RWPE1 (cell line): ENCODE results near the gene PAFAH1B2.

Experiments used
- CTCF ChIA-PET: fragments of 350-600 bp; sonication (Branson Sonifier 250); formaldehyde crosslinking; extraction: SDS; loops from one replicate; lab custom pipeline; 2021; lab: Yijun Ruan, JAX
- POLR2A ChIA-PET: fragments of 400-600 bp; formaldehyde crosslinking; extraction: SDS; loops from one replicate; lab custom pipeline; 2020; ENCODE audit warnings: antibody characterized with exemption; ENCODE audit not compliant: low non-redundant PET; lab: Yijun Ruan, JAX
- DNase-seq: peaks from one replicate; pipeline ENCODE4 v3.0.0; 2012; ENCODE audit warnings: low spot score
- H3K27ac ChIP-seq: fragments of 450-650 bp; 2 replicates; pipeline ENCODE4 v1.5.1; 2017
- CTCF ChIP-seq: fragments of 450-650 bp; conservative IDR thresholded peaks from 2 replicates; pipeline ENCODE4 v1.5.1; 2017; ENCODE audit warnings: low read depth, mild to moderate bottlenecking

Gene PAFAH1B2

GRCh38 chr11:117097389-117098268 is 46.5 kb upstream of the PAFAH1B2 start:
- POLR2A ChIA-PET, result interaction anchor here (0.6 kb wide), 1 partner anchor 81 kb away, joined by 3 read pairs; no protein-coding TSS in a partner anchor
- TF ChIP-seq CTCF, result no peak
- peak; percentile 36 for DNase-seq
- CTCF ChIA-PET, result interaction anchor here (0.6 to 0.7 kb wide), 2 partner anchors 69 to 70 kb away, joined by 4 to 6 read pairs; no protein-coding TSS in a partner anchor
- peak overlapping the region; percentile 92 for H3K27ac ChIP-seq

GRCh38 chr11:117098269-117099232 is 45.5 kb upstream of the PAFAH1B2 start, which contains the start of gene SIK3:
Gene SIK3, minus strand, starts transcription at chr11:117098428. Its CDS starts 13 bp downstream, at chr11:117098415.
- TF ChIP-seq CTCF, result no peak
- peak; percentile 98 for DNase-seq
- H3K27ac ChIP-seq, result peak within 1 kb of the TSS; percentile 92
- CTCF ChIA-PET, result interaction anchor here (0.6 kb wide), 2 partner anchors 71 to 247 kb away, joined by 3 to 4 read pairs; no protein-coding TSS in a partner anchor
- POLR2A ChIA-PET, result no interaction called here

- CTCF ChIA-PET, result no interaction called here
Measured at GRCh38 chr11:117099696-117100095, 44.4 kb upstream of the PAFAH1B2 start.

GRCh38 chr11:117100556-117100955 is 43.5 kb upstream of the PAFAH1B2 start:
- no peak for TF ChIP-seq CTCF
- CTCF ChIA-PET, result interaction anchor here (0.6 kb wide), 1 partner anchor 365 kb away, joined by 3 read pairs; no protein-coding TSS in a partner anchor
- DNase-seq, result no peak
- POLR2A ChIA-PET, result no interaction called here
- H3K27ac ChIP-seq, result no peak overlapping the region

More at GRCh38 chr11:117099696-117100095, 44.4 kb upstream of the PAFAH1B2 start:
- no peak for DNase-seq
- TF ChIP-seq CTCF, result no peak
- H3K27ac ChIP-seq, result no peak overlapping the region
- POLR2A ChIA-PET, result no interaction called here

- DNase-seq, result no peak
- no peak for TF ChIP-seq CTCF
- ChIA-PET POLR2A (interaction anchor here (0.7 kb wide), 1 partner anchor 37 kb away, joined by 3 read pairs; no protein-coding TSS in a partner anchor), CTCF (interaction anchor here (0.7 kb wide), 1 partner anchor 208 kb away, joined by 3 read pairs; no protein-coding TSS in a partner anchor)
- H3K27ac ChIP-seq, result peak overlapping the region; percentile 50
Measured at GRCh38 chr11:117107701-117108590, 36.1 kb upstream of the PAFAH1B2 start.
